ENCODE data around the gene ATG9B. TPM values are rescaled to one million over a fixed set of nuclear protein-coding genes. Genes with fewer than 3 reads are reported as not detected.

The ATG9B gene
- total RNA-seq, 1 donor from 2014 or later = 1.8 TPM

DNA sequence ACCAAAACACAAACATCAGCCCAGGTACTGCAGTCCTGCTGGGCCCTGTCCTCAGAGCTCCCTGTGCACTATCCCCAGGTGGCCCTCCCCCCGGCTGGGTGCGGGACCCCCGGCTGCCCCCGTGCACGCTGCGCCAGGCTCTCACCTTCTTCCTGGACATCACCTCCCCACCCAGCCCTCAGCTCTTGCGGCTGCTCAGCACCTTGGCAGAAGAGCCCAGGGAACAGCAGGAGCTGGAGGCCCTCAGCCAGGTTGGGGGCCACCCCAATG, 14.3 kb downstream of the ATG9B start:
- Mint-ChIP-seq H3K27ac (no peak overlapping the region), H3K36me3 (ENCODE audit: low read depth) (no peaks in the 10 kb centered on the region), H3K27me3 (no peaks in the 10 kb centered on the region), H3K4me3 (no peak overlapping the region), H3K9me3 (no peaks in the 10 kb centered on the region), H3K4me1 (peaks cover 32% of the 10 kb centered on the region)
- POLR2A ChIA-PET = no interaction called here
- TF ChIP-seq, protein P1, sequence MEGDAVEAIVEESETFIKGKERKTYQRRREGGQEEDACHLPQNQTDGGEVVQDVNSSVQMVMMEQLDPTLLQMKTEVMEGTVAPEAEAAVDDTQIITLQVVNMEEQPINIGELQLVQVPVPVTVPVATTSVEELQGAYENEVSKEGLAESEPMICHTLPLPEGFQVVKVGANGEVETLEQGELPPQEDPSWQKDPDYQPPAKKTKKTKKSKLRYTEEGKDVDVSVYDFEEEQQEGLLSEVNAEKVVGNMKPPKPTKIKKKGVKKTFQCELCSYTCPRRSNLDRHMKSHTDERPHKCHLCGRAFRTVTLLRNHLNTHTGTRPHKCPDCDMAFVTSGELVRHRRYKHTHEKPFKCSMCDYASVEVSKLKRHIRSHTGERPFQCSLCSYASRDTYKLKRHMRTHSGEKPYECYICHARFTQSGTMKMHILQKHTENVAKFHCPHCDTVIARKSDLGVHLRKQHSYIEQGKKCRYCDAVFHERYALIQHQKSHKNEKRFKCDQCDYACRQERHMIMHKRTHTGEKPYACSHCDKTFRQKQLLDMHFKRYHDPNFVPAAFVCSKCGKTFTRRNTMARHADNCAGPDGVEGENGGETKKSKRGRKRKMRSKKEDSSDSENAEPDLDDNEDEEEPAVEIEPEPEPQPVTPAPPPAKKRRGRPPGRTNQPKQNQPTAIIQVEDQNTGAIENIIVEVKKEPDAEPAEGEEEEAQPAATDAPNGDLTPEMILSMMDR (IDR thresholded peaks at IDR 0.05) = no peak
- CTCF ChIA-PET = interaction anchor here (0.6 to 3.2 kb wide), 3 partner anchors 48 to 564 kb away, joined by 3 to 12 read pairs (median 4); no protein-coding TSS in a partner anchor
- DNase-seq (no peak), ATAC-seq (ENCODE audit: low read depth) (no peak)
- intact Hi-C loops (cut with micrococcal nuclease) = loop anchor here (5.0 kb wide), 2 partner anchors 342 to 573 kb away; no protein-coding TSS in a partner anchor

DNA sequence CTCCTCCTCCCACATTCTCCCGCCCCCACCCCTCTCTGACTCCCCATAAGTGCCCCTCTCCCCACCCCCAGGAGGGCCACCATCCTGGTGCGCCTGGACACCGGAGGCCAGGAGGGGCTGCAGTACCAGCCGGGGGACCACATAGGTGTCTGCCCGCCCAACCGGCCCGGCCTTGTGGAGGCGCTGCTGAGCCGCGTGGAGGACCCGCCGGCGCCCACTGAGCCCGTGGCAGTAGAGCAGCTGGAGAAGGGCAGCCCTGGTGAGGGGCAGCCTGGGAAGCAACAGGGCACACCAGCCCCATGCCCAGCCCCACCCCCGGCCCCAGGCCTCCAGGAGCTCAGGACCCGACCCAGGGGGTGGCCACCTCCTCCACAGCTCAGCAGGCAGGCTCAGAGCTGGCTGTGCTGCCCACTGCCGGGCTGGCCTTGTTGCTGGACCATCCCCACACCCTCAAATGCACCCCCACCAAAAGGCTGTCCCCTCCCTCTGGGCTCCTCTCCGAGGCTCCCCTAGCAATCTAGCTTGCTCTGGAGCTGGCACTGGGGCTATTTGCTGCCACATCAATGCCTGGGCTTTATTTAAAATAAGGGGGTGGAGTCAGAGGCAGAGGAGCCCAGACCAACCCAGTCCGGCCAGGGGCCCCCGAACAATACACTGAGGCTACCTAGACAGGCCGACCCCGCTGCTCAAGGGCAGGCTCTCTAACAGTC, 14.8 kb downstream of the ATG9B start:
- ChIA-PET POLR2A (no interaction called here), CTCF (interaction anchor here (0.6 to 3.2 kb wide), 3 partner anchors 47 to 564 kb away, joined by 3 to 12 read pairs (median 4); no protein-coding TSS in a partner anchor)
- no peak overlapping the region for H3K27ac Mint-ChIP-seq
- intact Hi-C loops (cut with micrococcal nuclease) = loop anchor here (2.0 to 5.0 kb wide), 3 partner anchors 47 to 572 kb away; no protein-coding TSS in a partner anchor
- peaks cover 28% of the 10 kb centered on the region for H3K4me1 Mint-ChIP-seq
- TF ChIP-seq, protein P1 (IDR thresholded peaks at IDR 0.05) = no peak
- ATAC-seq (ENCODE audit: low read depth) (no peak), DNase-seq (no peak)
- H3K36me3 Mint-ChIP-seq (ENCODE audit: low read depth) = no peaks in the 10 kb centered on the region
- H3K9me3 Mint-ChIP-seq = no peaks in the 10 kb centered on the region
- peaks cover under 1% of the 10 kb centered on the region for H3K27me3 Mint-ChIP-seq
- no peak overlapping the region for H3K4me3 Mint-ChIP-seq

DNA sequence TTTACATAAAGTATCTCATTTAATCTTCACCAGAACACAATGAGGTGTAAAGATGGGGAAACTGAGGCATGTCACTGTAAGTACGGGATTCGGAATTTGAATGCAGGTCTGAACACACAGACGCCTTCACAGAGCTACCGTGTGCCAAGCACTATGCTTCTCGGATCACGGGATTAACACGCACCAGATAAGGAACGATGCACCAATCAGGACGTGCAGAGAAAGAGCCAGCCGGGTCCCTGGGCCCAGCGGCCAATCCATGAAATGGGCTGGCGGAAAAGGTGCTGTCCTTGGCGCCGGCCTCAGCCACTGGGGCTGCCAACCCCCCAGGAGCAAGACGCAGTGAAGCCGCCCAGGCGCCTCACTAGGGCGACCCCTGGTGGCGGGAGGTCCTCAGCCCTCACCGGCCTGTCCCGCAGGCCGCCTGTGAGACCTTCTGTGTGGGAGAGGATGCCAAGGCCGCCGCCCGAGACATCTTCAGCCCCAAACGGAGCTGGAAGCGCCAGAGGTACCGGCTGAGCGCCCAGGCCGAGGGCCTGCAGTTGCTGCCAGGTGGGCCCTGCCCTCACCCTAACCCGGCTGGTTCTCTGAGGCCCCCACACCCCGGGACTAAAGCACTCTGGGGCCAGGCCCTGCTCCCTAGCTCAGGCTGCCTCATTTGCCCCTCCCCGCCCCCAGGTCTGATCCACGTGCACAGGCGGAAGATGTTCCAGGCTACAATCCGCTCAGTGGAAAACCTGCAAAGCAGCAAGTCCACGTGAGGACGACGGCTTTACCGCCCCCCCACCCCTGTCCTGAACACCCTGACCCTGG, 15.6 kb downstream of the ATG9B start:
- intact Hi-C loops (cut with micrococcal nuclease) = loop anchor here (2.0 kb wide), 1 partner anchor 46 kb away; no protein-coding TSS in a partner anchor
- ChIA-PET CTCF (interaction anchor here (1.2 to 3.2 kb wide), 4 partner anchors 9 to 101 kb away, joined by 4 to 12 read pairs (median 6); no protein-coding TSS in a partner anchor), POLR2A (no interaction called here)
- H3K36me3 Mint-ChIP-seq (ENCODE audit: low read depth) = no peaks in the 10 kb centered on the region
- peaks cover 2% of the 10 kb centered on the region for H3K27me3 Mint-ChIP-seq
- H3K27ac Mint-ChIP-seq = no peak overlapping the region
- ATAC-seq (ENCODE audit: low read depth) = peak; percentile 61
- TF ChIP-seq, protein P1 (IDR thresholded peaks at IDR 0.05) = no peak
- H3K4me1 Mint-ChIP-seq = peaks cover 20% of the 10 kb centered on the region
- DNase-seq = peak; percentile 67
- H3K9me3 Mint-ChIP-seq = no peaks in the 10 kb centered on the region
- H3K4me3 Mint-ChIP-seq = peak overlapping the region; percentile 52

DNA sequence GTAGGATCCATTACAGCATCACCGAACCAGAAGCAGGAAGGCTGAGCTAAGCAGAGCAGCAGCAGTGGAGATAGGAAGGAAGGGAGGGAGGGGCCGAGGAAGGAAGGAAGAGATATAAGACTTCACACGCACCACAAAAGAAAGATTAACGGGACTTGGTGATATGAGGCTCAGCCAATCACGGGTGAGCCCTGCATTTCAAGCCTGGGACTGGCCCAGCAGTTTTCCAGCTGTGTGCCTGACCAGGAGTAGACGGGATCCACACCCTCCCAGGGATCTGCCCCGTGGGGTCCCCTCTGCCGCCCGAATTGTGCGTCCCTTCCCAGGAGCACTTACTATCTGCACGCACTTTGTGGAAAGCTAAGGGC, 16.2 kb downstream of the ATG9B start:
- Mint-ChIP-seq H3K4me3 (peak overlapping the region; percentile 52), H3K27me3 (peaks cover 6% of the 10 kb centered on the region), H3K4me1 (peaks cover 18% of the 10 kb centered on the region), H3K27ac (no peak overlapping the region), H3K36me3 (ENCODE audit: low read depth) (no peaks in the 10 kb centered on the region), H3K9me3 (no peaks in the 10 kb centered on the region)
- no peak for DNase-seq
- TF ChIP-seq, protein P1 (IDR thresholded peaks at IDR 0.05) = no peak
- POLR2A ChIA-PET = no interaction called here
- CTCF ChIA-PET = interaction anchor here (1.5 to 3.2 kb wide), 3 partner anchors 10 to 46 kb away, joined by 5 to 12 read pairs (median 7); no protein-coding TSS in a partner anchor
- intact Hi-C loops (cut with micrococcal nuclease) = loop anchor here (2.0 kb wide), 1 partner anchor 45 kb away; no protein-coding TSS in a partner anchor
- no peak for ATAC-seq (ENCODE audit: low read depth)

DNA sequence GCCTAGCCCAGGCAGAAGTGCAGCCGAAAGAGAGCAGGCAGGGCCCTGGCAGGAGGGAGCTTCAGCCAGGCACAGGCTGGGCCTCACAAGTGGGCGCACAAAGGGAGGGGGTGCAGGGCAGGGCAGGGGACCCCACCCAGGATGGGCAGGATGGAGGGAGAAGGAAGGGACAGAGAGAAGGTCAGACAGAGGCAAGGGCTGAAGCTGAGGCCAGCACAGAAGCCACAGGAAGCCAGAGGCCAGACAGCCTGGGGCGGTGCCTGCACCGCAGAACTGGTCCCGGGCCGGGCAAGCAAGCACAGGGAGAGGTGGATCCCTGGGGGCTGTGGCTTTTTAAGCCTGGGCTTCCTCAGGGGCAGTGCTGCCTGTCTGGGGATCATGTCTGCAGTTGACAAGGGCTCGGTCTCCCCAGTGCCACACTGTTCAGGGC, 16.8 kb downstream of the ATG9B start:
- Mint-ChIP-seq H3K27ac (no peak overlapping the region), H3K27me3 (peaks cover 6% of the 10 kb centered on the region), H3K4me1 (peaks cover 13% of the 10 kb centered on the region), H3K36me3 (ENCODE audit: low read depth) (no peaks in the 10 kb centered on the region), H3K9me3 (no peaks in the 10 kb centered on the region), H3K4me3 (no peak overlapping the region)
- intact Hi-C loops (cut with micrococcal nuclease) = no loop called here
- TF ChIP-seq, protein P1 (IDR thresholded peaks at IDR 0.05) = no peak
- ATAC-seq (ENCODE audit: low read depth) = no peak
- ChIA-PET CTCF (interaction anchor here (1.5 to 3.2 kb wide), 3 partner anchors 11 to 45 kb away, joined by 5 to 12 read pairs (median 7); no protein-coding TSS in a partner anchor), POLR2A (no interaction called here)
- DNase-seq = no peak

All from activated B cell treated with CpG ODN at 0.5 μM for 24 hours (primary cell).